GM12872 (cell line): ENCODE data around the gene MOBP.

Experiments used
- TF ChIP-seq, protein P1 (sequence below): IDR thresholded peaks from 3 replicates; pipeline ENCODE4 v1.5.1; 2011; ENCODE audit warnings: low read depth, mild to moderate bottlenecking, low read length, moderate library complexity; ENCODE audit not compliant: insufficient read depth

Gene MOBP

GRCh38 chr3:39515681-39516441, 48.4 kb downstream of the MOBP start:
- TF ChIP-seq, protein P1, sequence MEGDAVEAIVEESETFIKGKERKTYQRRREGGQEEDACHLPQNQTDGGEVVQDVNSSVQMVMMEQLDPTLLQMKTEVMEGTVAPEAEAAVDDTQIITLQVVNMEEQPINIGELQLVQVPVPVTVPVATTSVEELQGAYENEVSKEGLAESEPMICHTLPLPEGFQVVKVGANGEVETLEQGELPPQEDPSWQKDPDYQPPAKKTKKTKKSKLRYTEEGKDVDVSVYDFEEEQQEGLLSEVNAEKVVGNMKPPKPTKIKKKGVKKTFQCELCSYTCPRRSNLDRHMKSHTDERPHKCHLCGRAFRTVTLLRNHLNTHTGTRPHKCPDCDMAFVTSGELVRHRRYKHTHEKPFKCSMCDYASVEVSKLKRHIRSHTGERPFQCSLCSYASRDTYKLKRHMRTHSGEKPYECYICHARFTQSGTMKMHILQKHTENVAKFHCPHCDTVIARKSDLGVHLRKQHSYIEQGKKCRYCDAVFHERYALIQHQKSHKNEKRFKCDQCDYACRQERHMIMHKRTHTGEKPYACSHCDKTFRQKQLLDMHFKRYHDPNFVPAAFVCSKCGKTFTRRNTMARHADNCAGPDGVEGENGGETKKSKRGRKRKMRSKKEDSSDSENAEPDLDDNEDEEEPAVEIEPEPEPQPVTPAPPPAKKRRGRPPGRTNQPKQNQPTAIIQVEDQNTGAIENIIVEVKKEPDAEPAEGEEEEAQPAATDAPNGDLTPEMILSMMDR, result no peak

- TF ChIP-seq, protein P1, result no peak
These were observed 51.6 kb downstream of the MOBP start for GRCh38 chr3:39519103-39519502.

DNA sequence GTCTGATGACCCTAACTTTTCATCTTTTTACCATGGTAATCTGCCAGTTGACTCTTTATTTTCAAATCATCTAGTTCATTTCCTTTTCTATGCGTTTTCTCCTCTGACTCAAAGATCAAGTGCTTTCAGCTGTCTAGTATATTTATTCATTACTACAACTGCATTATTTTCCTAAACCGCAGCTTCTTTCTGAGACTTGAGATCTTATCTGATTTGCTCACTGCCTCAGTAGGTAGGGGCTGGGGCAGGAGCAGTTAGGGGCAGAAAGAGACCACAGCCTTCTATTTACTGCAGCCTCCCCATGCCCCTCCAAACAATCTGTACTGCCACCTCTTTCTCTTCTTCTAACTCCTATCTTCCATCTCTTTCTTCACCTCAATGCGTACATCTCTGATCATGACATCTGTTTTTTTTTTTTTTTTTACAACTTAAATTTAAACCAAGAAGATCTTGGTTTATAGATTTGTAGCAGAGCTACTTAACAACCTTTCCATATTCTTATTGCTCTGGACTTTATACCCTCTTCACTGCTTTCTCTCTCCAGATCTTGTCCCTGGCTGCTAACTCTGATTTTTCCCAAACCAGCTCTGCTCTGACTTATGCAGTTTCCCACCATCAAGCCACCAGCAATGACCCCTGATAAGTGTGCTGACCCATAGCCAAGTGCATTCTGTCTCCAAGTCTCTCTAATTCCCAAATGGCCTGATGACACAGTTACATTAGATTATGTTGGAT, 52.2 kb downstream of the MOBP start:
- TF ChIP-seq, protein P1, result no peak

- TF ChIP-seq, protein P1, result no peak
These were observed 54.0 kb downstream of the MOBP start for GRCh38 chr3:39521456-39521855.

- TF ChIP-seq, protein P1, result no peak
These were observed 56.6 kb downstream of the MOBP start for GRCh38 chr3:39524107-39524506.

DNA sequence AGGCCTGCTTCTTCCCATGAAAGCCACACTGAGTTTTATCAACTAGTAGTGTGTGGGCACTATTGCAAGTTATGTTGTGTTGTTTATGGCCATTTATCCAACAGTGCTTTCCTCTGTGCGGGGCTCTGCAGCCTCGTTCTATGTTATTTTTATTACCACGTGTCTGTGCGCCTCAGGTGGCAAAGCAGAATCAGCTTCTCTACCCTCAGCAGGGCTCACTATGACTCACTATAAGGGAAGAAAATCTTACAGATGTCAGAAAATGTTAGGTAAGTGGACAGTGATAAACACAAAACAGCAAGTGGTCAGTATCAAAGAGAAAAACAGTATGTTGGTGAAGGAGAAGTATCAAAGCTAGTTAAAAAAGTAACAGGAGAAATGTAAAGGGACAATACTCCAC, 61.4 kb downstream of the MOBP start:
- TF ChIP-seq, protein P1, result no peak

GRCh38 chr3:39529577-39529976, 62.1 kb downstream of the MOBP start:
- TF ChIP-seq, protein P1, result no peak
